ENCODE measurements around the gene WDR64.

DNA sequence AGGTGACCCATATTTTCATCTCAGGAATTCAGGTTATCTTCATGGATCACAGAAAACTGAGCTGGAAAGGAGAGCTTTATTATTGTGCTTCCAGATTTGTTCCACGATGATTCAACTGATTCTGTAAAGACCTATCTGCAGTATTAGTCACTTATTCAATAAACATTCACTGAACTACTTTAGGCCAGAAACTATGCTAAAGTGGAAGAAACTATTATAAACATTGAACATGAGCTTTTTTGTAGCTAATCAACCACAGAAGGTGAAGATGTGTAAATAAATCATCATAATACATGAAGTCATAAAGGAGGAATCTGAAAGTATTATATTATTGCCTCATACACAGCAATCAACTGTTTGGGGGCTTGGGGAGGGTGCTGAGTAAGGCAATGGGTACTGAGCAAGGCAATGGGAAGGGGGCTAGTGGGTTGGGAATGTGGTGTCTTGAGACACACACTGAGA is 165.3 kb downstream of the WDR64 start:
- TF ChIP-seq, protein P1, sequence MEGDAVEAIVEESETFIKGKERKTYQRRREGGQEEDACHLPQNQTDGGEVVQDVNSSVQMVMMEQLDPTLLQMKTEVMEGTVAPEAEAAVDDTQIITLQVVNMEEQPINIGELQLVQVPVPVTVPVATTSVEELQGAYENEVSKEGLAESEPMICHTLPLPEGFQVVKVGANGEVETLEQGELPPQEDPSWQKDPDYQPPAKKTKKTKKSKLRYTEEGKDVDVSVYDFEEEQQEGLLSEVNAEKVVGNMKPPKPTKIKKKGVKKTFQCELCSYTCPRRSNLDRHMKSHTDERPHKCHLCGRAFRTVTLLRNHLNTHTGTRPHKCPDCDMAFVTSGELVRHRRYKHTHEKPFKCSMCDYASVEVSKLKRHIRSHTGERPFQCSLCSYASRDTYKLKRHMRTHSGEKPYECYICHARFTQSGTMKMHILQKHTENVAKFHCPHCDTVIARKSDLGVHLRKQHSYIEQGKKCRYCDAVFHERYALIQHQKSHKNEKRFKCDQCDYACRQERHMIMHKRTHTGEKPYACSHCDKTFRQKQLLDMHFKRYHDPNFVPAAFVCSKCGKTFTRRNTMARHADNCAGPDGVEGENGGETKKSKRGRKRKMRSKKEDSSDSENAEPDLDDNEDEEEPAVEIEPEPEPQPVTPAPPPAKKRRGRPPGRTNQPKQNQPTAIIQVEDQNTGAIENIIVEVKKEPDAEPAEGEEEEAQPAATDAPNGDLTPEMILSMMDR (IDR thresholded peaks at IDR 0.05; ENCODE audit: poor library complexity), result no peak
- TF ChIP-seq EZH2 (IDR thresholded peaks at IDR 0.05; ENCODE audit: borderline replicate concordance), result no peak

All from hepatocyte (in vitro differentiated cells).